Breast epithelium (tissue), 4 donors: ENCODE results near the gene SLC26A11. TPM values are rescaled to one million over a fixed set of nuclear protein-coding genes. Genes with fewer than 3 reads are reported as not detected.

Experiments
- DNase-seq, 2 donors: peaks; one replicate each; pipeline ENCODE4 v3.0.0-alpha.2; 2019; ENCODE audit warnings: low spot score in 2 of 2
- H3K27ac ChIP-seq, 2 donors: fragments of 200-600 bp; sonication (generic) in 1 of 2; one replicate each; pipeline ENCODE4 v1.5.1; 2016 to 2019; ENCODE audit warnings: mild to moderate bottlenecking in 1 of 2
- H3K27me3 ChIP-seq, 2 donors: fragments of 200-600 bp; sonication (generic) in 1 of 2; one replicate each; pipeline versions ENCODE4 v1.5.1 to v1.6.0; 2017 to 2019; ENCODE audit warnings: control low read depth in 1 of 2, mild to moderate bottlenecking in 1 of 2
- H3K36me3 ChIP-seq: fragments of 200-600 bp; one replicate; pipeline ENCODE4 v1.5.1; 2019
- H3K4me1 ChIP-seq, 2 donors: fragments of 200-600 bp; sonication (generic); one replicate each; pipeline ENCODE4 v1.5.1; 2016 to 2019; ENCODE audit warnings: control low read depth in 1 of 2
- H3K4me3 ChIP-seq, 3 donors: fragments of 200-600 bp; sonication (generic); 1 replicate in 2 of 3; 2 replicates in 1 of 3; pipeline ENCODE4 v1.5.1; 2016 to 2019; ENCODE audit warnings: mild to moderate bottlenecking in 3 of 3, moderate library complexity in 2 of 3
- H3K9me3 ChIP-seq, 2 donors: fragments of 200-600 bp; sonication (generic) in 1 of 2; one replicate each; pipeline ENCODE4 v1.5.1; 2016 to 2019; ENCODE audit warnings: control low read depth in 1 of 2
- POLR2A ChIP-seq: fragments of 450-650 bp; IDR thresholded peaks from one replicate; pipeline ENCODE4 v1.6.1; 2016; ENCODE audit warnings: antibody characterized with exemption, mild to moderate bottlenecking, moderate library complexity
- POLR2AphosphoS5 ChIP-seq, 3 donors: sonication (generic); formaldehyde crosslinking; IDR thresholded peaks; one replicate each; pipeline ENCODE4 v1.6.1; 2017; ENCODE audit warnings: antibody characterized with exemption in 3 of 3
- intact Hi-C: fragments of 100-400 bp; cut with DNase I; formaldehyde crosslinking; loops from one replicate; pipeline ENCODE4 v1.15.1; 2023; ENCODE audit warnings: low total_unique reads
- total RNA-seq, 3 donors: library from RNA; depleted of rRNA; stranded (reverse); fragments of >200 nt; gene quantifications; one replicate each; pipeline ENCODE4 v1.1.0, GENCODE V29; 2016
- TF ChIP-seq, protein P1 (sequence below), 3 donors: fragments of 450-650 bp; IDR thresholded peaks; one replicate each; pipeline ENCODE4 v1.5.1; 2016 to 2017; ENCODE audit warnings: antibody characterized with exemption in 3 of 3, mild to moderate bottlenecking in 3 of 3, moderate library complexity in 3 of 3

The SLC26A11 gene
- total RNA-seq, 3 donors from 2014 or later: 12.0 to 20.6 (median 19.0) TPM

GRCh38 chr17:80294210-80294609 lies 74.0 kb downstream of the SLC26A11 start:
- H3K36me3 ChIP-seq: no peaks in the 10 kb centered on the region
- no peak for TF ChIP-seq POLR2AphosphoS5 (IDR thresholded peaks at IDR 0.05)
- TF ChIP-seq, protein P1, sequence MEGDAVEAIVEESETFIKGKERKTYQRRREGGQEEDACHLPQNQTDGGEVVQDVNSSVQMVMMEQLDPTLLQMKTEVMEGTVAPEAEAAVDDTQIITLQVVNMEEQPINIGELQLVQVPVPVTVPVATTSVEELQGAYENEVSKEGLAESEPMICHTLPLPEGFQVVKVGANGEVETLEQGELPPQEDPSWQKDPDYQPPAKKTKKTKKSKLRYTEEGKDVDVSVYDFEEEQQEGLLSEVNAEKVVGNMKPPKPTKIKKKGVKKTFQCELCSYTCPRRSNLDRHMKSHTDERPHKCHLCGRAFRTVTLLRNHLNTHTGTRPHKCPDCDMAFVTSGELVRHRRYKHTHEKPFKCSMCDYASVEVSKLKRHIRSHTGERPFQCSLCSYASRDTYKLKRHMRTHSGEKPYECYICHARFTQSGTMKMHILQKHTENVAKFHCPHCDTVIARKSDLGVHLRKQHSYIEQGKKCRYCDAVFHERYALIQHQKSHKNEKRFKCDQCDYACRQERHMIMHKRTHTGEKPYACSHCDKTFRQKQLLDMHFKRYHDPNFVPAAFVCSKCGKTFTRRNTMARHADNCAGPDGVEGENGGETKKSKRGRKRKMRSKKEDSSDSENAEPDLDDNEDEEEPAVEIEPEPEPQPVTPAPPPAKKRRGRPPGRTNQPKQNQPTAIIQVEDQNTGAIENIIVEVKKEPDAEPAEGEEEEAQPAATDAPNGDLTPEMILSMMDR (IDR thresholded peaks at IDR 0.05): no peak
- TF ChIP-seq POLR2A: no peak
- H3K27me3 ChIP-seq: no peaks in the 10 kb centered on the region
- H3K9me3 ChIP-seq: no peaks in the 10 kb centered on the region
- H3K4me3 ChIP-seq: no peak overlapping the region
- DNase-seq: no peak
- H3K27ac ChIP-seq: no peak overlapping the region
- intact Hi-C loops: no loop called here
- no peaks in the 10 kb centered on the region for H3K4me1 ChIP-seq

GRCh38 chr17:80294653-80295052 lies 74.4 kb downstream of the SLC26A11 start:
- Histone ChIP-seq H3K36me3 (no peaks in the 10 kb centered on the region), H3K27me3 (no peaks in the 10 kb centered on the region), H3K9me3 (peaks cover 0 to 2% of the 10 kb centered on the region in 2 donors), H3K27ac (no peak overlapping the region), H3K4me3 (no peak overlapping the region), H3K4me1 (no peaks in the 10 kb centered on the region)
- DNase-seq: no peak
- TF ChIP-seq POLR2AphosphoS5 (IDR thresholded peaks at IDR 0.05) (no peak), POLR2A (no peak)
- TF ChIP-seq, protein P1 (IDR thresholded peaks at IDR 0.05): no peak
- intact Hi-C loops: no loop called here

GRCh38 chr17:80295146-80295545 lies 74.9 kb downstream of the SLC26A11 start:
- Histone ChIP-seq H3K4me1 (no peaks in the 10 kb centered on the region), H3K9me3 (peaks cover 0 to 4% of the 10 kb centered on the region in 2 donors), H3K36me3 (no peaks in the 10 kb centered on the region), H3K27me3 (no peaks in the 10 kb centered on the region), H3K4me3 (no peak overlapping the region), H3K27ac (no peak overlapping the region)
- TF ChIP-seq, protein P1 (IDR thresholded peaks at IDR 0.05): no peak
- no peak for TF ChIP-seq POLR2A
- no peak for TF ChIP-seq POLR2AphosphoS5 (IDR thresholded peaks at IDR 0.05)
- intact Hi-C loops: no loop called here
- DNase-seq: no peak

- no peaks in the 10 kb centered on the region for H3K27me3 ChIP-seq
- no peak overlapping the region for H3K27ac ChIP-seq
- peaks cover 0 to 4% of the 10 kb centered on the region in 2 donors for H3K9me3 ChIP-seq
- TF ChIP-seq POLR2AphosphoS5 (IDR thresholded peaks at IDR 0.05) (no peak), POLR2A (no peak)
- TF ChIP-seq, protein P1 (IDR thresholded peaks at IDR 0.05): no peak
- H3K4me1 ChIP-seq: no peaks in the 10 kb centered on the region
- H3K36me3 ChIP-seq: no peaks in the 10 kb centered on the region
- intact Hi-C loops: no loop called here
- no peak for DNase-seq
- H3K4me3 ChIP-seq: no peak overlapping the region
Measured at GRCh38 chr17:80295559-80295958, 75.3 kb downstream of the SLC26A11 start.

GRCh38 chr17:80296221-80296620 lies 76.0 kb downstream of the SLC26A11 start:
- H3K36me3 ChIP-seq: no peaks in the 10 kb centered on the region
- intact Hi-C loops: no loop called here
- no peak overlapping the region for H3K4me3 ChIP-seq
- H3K27me3 ChIP-seq: no peaks in the 10 kb centered on the region
- no peak overlapping the region for H3K27ac ChIP-seq
- H3K9me3 ChIP-seq: peaks cover 0 to 4% of the 10 kb centered on the region in 2 donors
- H3K4me1 ChIP-seq: no peaks in the 10 kb centered on the region
- no peak for DNase-seq
- TF ChIP-seq POLR2AphosphoS5 (IDR thresholded peaks at IDR 0.05) (no peak), POLR2A (no peak)
- TF ChIP-seq, protein P1 (IDR thresholded peaks at IDR 0.05): no peak
